K562 (cell line): ENCODE data around the gene NR1H2. TPM values are rescaled to one million over a fixed set of nuclear protein-coding genes. Genes with fewer than 3 reads are reported as not detected.

ENCODE experiments used
- ATAC-seq: fragments of 200-7000 bp; cut with Tn5 transposase; 3 replicates; pipeline ENCODE4 v1.9.1; 2020; ENCODE audit warnings: moderate library complexity
- BruUV-seq: library from RNA; stranded (reverse); fragments of 400-500 nt; replicated peaks from 2 replicates; lab custom pipeline; 2021; lab: Mats Ljungman, UMichigan
- CTCF ChIA-PET: fragments of 300-600 bp; formaldehyde crosslinking; extraction: SDS; loops from one replicate; lab custom pipeline; 2021; ENCODE audit warnings: low intra/inter-chr PET ratio; lab: Yijun Ruan, JAX
- POLR2A ChIA-PET: fragments of 300-600, 350-650 bp; sonication (Branson Sonifier 250); formaldehyde crosslinking; extraction: SDS; loops from one replicate; lab custom pipeline; 2021; ENCODE audit warnings: antibody characterized with exemption, inconsistent platforms; lab: Yijun Ruan, JAX
- DNase-seq, 4 experiments: peaks; one replicate each; pipeline versions ENCODE4 v3.0.0 to v3.0.0-alpha.2; 2011 to 2018; ENCODE audit warnings: low spot score in 3 of 4, mixed read lengths in 3 of 4; ENCODE audit errors: extremely low read depth in 1 of 4
- FAIRE-seq: peaks from 2 replicates; lab custom pipeline; 2011; peaks lifted over from hg19 to GRCh38; lab: Jason Lieb, UNC
- H2AFZ ChIP-seq: 2 replicates; pipeline ENCODE4 v1.6.0; 2011; ENCODE audit warnings: low read depth, low read length, control low read depth, inconsistent platforms
- H3K27ac ChIP-seq: fragments of 200-600 bp; 3 replicates; pipeline ENCODE4 v1.8.0; 2011; ENCODE audit warnings: low read depth, mild to moderate bottlenecking, control low read depth, inconsistent platforms, low read length, moderate library complexity, mixed read lengths; ENCODE audit errors: extremely low read depth
- H3K27me3 ChIP-seq, 2 experiments: fragments of 300-600 bp in 1 of 2; 2 replicates in 1 of 2; 3 replicates in 1 of 2; pipeline versions ENCODE4 v1.6.0 to v1.8.0; 2011; ENCODE audit warnings: inconsistent platforms in 2 of 2, low read length in 2 of 2, mild to moderate bottlenecking in 1 of 2, mixed read lengths in 1 of 2, moderate library complexity in 1 of 2; ENCODE audit not compliant: control insufficient read depth in 2 of 2, insufficient read depth in 2 of 2
- H3K36me3 ChIP-seq: fragments of 300-600 bp; 3 replicates; pipeline ENCODE4 v1.8.0; 2011; ENCODE audit warnings: mild to moderate bottlenecking, low read length, inconsistent platforms; ENCODE audit not compliant: control insufficient read depth, insufficient read depth
- H3K4me1 ChIP-seq, 2 experiments: fragments of 200-600 bp in 1 of 2; replicated peaks in 1 of 2; 2 replicates in 1 of 2; 3 replicates in 1 of 2; pipeline versions ENCODE4 v1.5.1 to v1.8.0; 2011; ENCODE audit warnings: inconsistent platforms in 2 of 2, low read length in 2 of 2, mild to moderate bottlenecking in 1 of 2, mixed read lengths in 1 of 2, moderate library complexity in 1 of 2; ENCODE audit not compliant: control insufficient read depth in 2 of 2, insufficient read depth in 2 of 2
- H3K4me2 ChIP-seq: 2 replicates; pipeline ENCODE4 v1.6.1; 2011; ENCODE audit warnings: low read length, control low read depth, inconsistent platforms, mixed read lengths; ENCODE audit not compliant: insufficient read depth
- H3K4me3 ChIP-seq: fragments of 200-600 bp; sonication (generic), shearing (Covaris generic); 2 replicates; pipeline ENCODE4 v1.5.1; 2016; ENCODE audit warnings: control low read depth, inconsistent platforms
- H3K79me2 ChIP-seq: fragments of 200-600 bp; 3 replicates; pipeline ENCODE4 v1.8.0; 2011; ENCODE audit warnings: low read length, inconsistent platforms; ENCODE audit not compliant: control insufficient read depth, insufficient read depth
- H3K9ac ChIP-seq, 2 experiments: 2 replicates each; pipeline versions ENCODE4 v1.6.0 to v1.6.1; 2011; ENCODE audit warnings: low read depth in 2 of 2, low read length in 2 of 2, control low read depth in 1 of 2, inconsistent platforms in 1 of 2, mild to moderate bottlenecking in 1 of 2, mixed read lengths in 1 of 2; ENCODE audit not compliant: insufficient read depth in 1 of 2
- H3K9me1 ChIP-seq: one replicate; pipeline ENCODE4 v1.6.0; 2011; ENCODE audit warnings: inconsistent platforms, mild to moderate bottlenecking, low read length, moderate library complexity; ENCODE audit not compliant: control insufficient read depth, insufficient read depth
- H3K9me3 ChIP-seq: replicated peaks from 2 replicates; pipeline ENCODE4 v1.5.1; 2011; ENCODE audit warnings: low read depth, low read length, inconsistent platforms; ENCODE audit not compliant: control insufficient read depth, insufficient read depth
- H4K20me1 ChIP-seq: replicated peaks from 2 replicates; pipeline ENCODE4 v1.6.1; 2011; ENCODE audit warnings: low read length, inconsistent platforms, mixed read lengths; ENCODE audit not compliant: control insufficient read depth, insufficient read depth
- ARNT ChIP-seq, 2 experiments: fragments of 450-650 bp; IDR thresholded peaks; 2 replicates each; pipeline ENCODE4 v1.6.1; 2016; ENCODE audit warnings: mild to moderate bottlenecking in 1 of 2
- C11orf30 ChIP-seq: fragments of 450-650 bp; IDR thresholded peaks from 2 replicates; pipeline ENCODE4 v1.6.1; 2016; ENCODE audit warnings: low read depth, mild to moderate bottlenecking
- JUND ChIP-seq, 2 experiments: IDR thresholded peaks; 2 replicates in 1 of 2; 3 replicates in 1 of 2; pipeline ENCODE4 v1.6.1; 2011; ENCODE audit warnings: borderline replicate concordance in 2 of 2, low read depth in 2 of 2, low read length in 2 of 2, improper control_type of control experiment in 1 of 2, missing biosample characterization in 1 of 2, missing genetic modification characterization in 1 of 2, missing genetic modification reagents in 1 of 2
- MTA2 ChIP-seq: fragments of 450-650 bp; IDR thresholded peaks from 2 replicates; pipeline ENCODE4 v1.6.1; 2016; ENCODE audit warnings: low read depth
- POLR2G ChIP-seq: fragments of 200-400 bp; formaldehyde crosslinking; IDR thresholded peaks from 2 replicates; pipeline ENCODE4 v1.6.1; 2017; ENCODE audit warnings: low read depth, mild to moderate bottlenecking, antibody characterized with exemption, low read length, moderate library complexity
- POU5F1 ChIP-seq: fragments of 150-350 bp; IDR thresholded peaks from 2 replicates; pipeline ENCODE4 v1.6.1; 2014; ENCODE audit warnings: borderline replicate concordance, low read length, low read depth, mild to moderate bottlenecking; ENCODE audit not compliant: partially characterized antibody
- PURB ChIP-seq: sonication (generic); formaldehyde crosslinking; IDR thresholded peaks from 2 replicates; pipeline ENCODE4 v1.9.0; 2021; ENCODE audit warnings: low read depth, mild to moderate bottlenecking, missing genetic modification reagents
- SIRT6 ChIP-seq: IDR thresholded peaks from one replicate; pipeline ENCODE4 v1.6.1; 2012; ENCODE audit warnings: low read depth, mild to moderate bottlenecking, control low read depth, inconsistent platforms, low read length, moderate library complexity
- THRB ChIP-seq: fragments of 450-650 bp; formaldehyde crosslinking; conservative IDR thresholded peaks from 2 replicates; pipeline ENCODE4 v1.4.0; 2022; ENCODE audit warnings: mild to moderate bottlenecking, missing genetic modification characterization
- ZBTB9 ChIP-seq: fragments of 450-650 bp; formaldehyde crosslinking; IDR thresholded peaks from 2 replicates; pipeline ENCODE4 v1.4.0; 2020; ENCODE audit warnings: mild to moderate bottlenecking, moderate library complexity
- ZNF134 ChIP-seq: fragments of 250-450 bp; sonication (Bioruptor Pico); conservative IDR thresholded peaks from 2 replicates; pipeline ENCODE4 v1.4.0; 2020
- ZNF41 ChIP-seq: fragments of 250-450 bp; sonication (Bioruptor Pico); conservative IDR thresholded peaks from 2 replicates; pipeline ENCODE4 v1.4.0; 2020; ENCODE audit warnings: mild to moderate bottlenecking
- ZNF512 ChIP-seq: IDR thresholded peaks from 2 replicates; pipeline ENCODE4 v1.6.1; 2016; ENCODE audit warnings: missing genetic modification characterization, missing compliant biosample characterization
- ZNF655 ChIP-seq: fragments of 250-450 bp; sonication (Bioruptor Pico); IDR thresholded peaks from 2 replicates; pipeline ENCODE4 v1.5.0; 2021
- WGBS: fragments of 100-300 bp; shearing (Covaris generic); methylation state at CpG from one replicate; pipeline ENCODE4 v1.1.6; 2016; ENCODE audit warnings: low coverage, mixed read lengths; ENCODE audit not compliant: insufficient coverage; ENCODE audit errors: missing lambda C conversion rate; 5-methylcytosine and 5-hydroxymethylcytosine counted together
- in situ Hi-C: fragments of 300-500 bp; cut with MboI; formaldehyde crosslinking; loops from 4 replicates; pipeline ENCODE4 v1.15.0; 2018; ENCODE audit warnings: inconsistent platforms, mixed read lengths
- intact Hi-C: fragments of 100-400 bp; cut with micrococcal nuclease; formaldehyde crosslinking; loops from 2 replicates; pipeline ENCODE4 v1.14.2; 2022
- polyA plus RNA-seq, 8 experiments: library from polyadenylated mRNA; depleted of rRNA in 4 of 8; stranded (reverse) in 5 of 8; unstranded in 3 of 8; fragments of >200 nt; fragmentation: Nextera tagmentation in 2 of 8; fragmentation: Illumina TruSeq in 1 of 8; extraction: Ambion mirVana in 2 of 8; extraction: Trizol in 1 of 8; gene quantifications; 2 replicates each; pipeline versions ENCODE4 v1.2.1 to v1.2.3, GENCODE V29; 2011 to 2014; ENCODE audit warnings: inconsistent platforms in 1 of 8, missing spikeins in 1 of 8
- total RNA-seq, 7 experiments: library from RNA; depleted of rRNA in 6 of 7; stranded (reverse); fragments of >200 nt in 6 of 7; fragmentation: Illumina TruSeq in 2 of 7; extraction: Trizol in 2 of 7; gene quantifications; 2 replicates each; pipeline versions ENCODE4 v1.2.1 to v1.2.3, GENCODE V29; 2011 to 2021; ENCODE audit warnings: low replicate concordance in 1 of 7

The NR1H2 gene
- total and polyA plus RNA-seq, 9 of the 15 experiments (the other 6 are each of a cell fraction or from before 2014, with no cell fraction given): 0.11 to 73.8 (median 24.0) TPM

GRCh38 chr19:50381881-50382729 lies 5.8 kb downstream of the NR1H2 start:
- Histone ChIP-seq H3K9ac (peak overlapping the region in 1 of 2 experiments; percentile 56; a peak in 2 of 4 replicates), H3K4me3 (no peak overlapping the region), H4K20me1 (peaks cover 5% of the 10 kb centered on the region), H3K79me2 (peaks cover 56% of the 10 kb centered on the region), H3K9me3 (no peaks in the 10 kb centered on the region), H2AFZ (no peak overlapping the region), H3K36me3 (peaks cover 74% of the 10 kb centered on the region), H3K27ac (no peak overlapping the region), H3K4me2 (no peak overlapping the region), H3K9me1 (no peaks in the 10 kb centered on the region), H3K4me1 (peaks cover 22 to 81% of the 10 kb centered on the region in 2 experiments), H3K27me3 (no peaks in the 10 kb centered on the region)
- DNase-seq: peak in 1 of 4 experiments; percentile 11
- POLR2A ChIA-PET: no interaction called here
- 92% methylated on average over 37 of the region's 58 CpGs for WGBS
- no TSS peak for BruUV-seq
- in situ Hi-C loops: no loop called here
- ATAC-seq: no peak
- FAIRE-seq: no peak
- intact Hi-C loops: no loop called here
- CTCF ChIA-PET: no interaction called here
- TF ChIP-seq ZNF512 (tag): no peak
- peak; percentile 60 for TF ChIP-seq POLR2G
- no peak for TF ChIP-seq C11orf30
- no peak for TF ChIP-seq PURB (CRISPR knock-in tag)
- TF ChIP-seq ZBTB9 (CRISPR knock-in tag): no peak
- no peak for TF ChIP-seq ZNF134 (CRISPR knock-in tag)
- no peak for TF ChIP-seq ZNF655 (CRISPR knock-in tag)
- no peak for TF ChIP-seq JUND (IDR thresholded peaks at IDR 0.05; ENCODE audit: borderline replicate concordance, low read depth, low read length)
- no peak for TF ChIP-seq JUND (tag; IDR thresholded peaks at IDR 0.05; ENCODE audit: borderline replicate concordance, low read depth, low read length)
- no peak for TF ChIP-seq MTA2
- no peak for TF ChIP-seq POU5F1
- TF ChIP-seq SIRT6: no peak
- no peak for TF ChIP-seq ARNT (IDR thresholded peaks at IDR 0.05)
- no peak for TF ChIP-seq THRB
- no peak for TF ChIP-seq ZNF41 (CRISPR knock-in tag)
